Muscle layer of colon (tissue), 2 donors: ENCODE measurements around the gene ANAPC16.

ENCODE experiments used
- H3K27ac ChIP-seq: one replicate; pipeline ENCODE4 v1.7.0; 2013; ENCODE audit warnings: low read depth, mild to moderate bottlenecking, low read length, moderate library complexity
- H3K27me3 ChIP-seq, 2 donors: one replicate each; pipeline ENCODE4 v1.7.0; 2013; ENCODE audit warnings: low read length in 2 of 2, mild to moderate bottlenecking in 2 of 2; ENCODE audit not compliant: insufficient read depth in 2 of 2, control insufficient read depth in 1 of 2
- H3K36me3 ChIP-seq: one replicate; pipeline ENCODE4 v1.7.0; 2013; ENCODE audit warnings: mild to moderate bottlenecking, low read length; ENCODE audit not compliant: insufficient read depth
- H3K4me1 ChIP-seq: one replicate; pipeline ENCODE4 v1.7.0; 2013; ENCODE audit warnings: mild to moderate bottlenecking, low read length; ENCODE audit not compliant: insufficient read depth
- H3K4me3 ChIP-seq, 2 donors: one replicate each; pipeline ENCODE4 v1.7.0; 2013; ENCODE audit warnings: low read length in 2 of 2, low read depth in 1 of 2, mild to moderate bottlenecking in 1 of 2, moderate library complexity in 1 of 2
- H3K9ac ChIP-seq: one replicate; pipeline ENCODE4 v1.7.0; 2013; ENCODE audit warnings: low read length
- H3K9me3 ChIP-seq: one replicate; pipeline ENCODE4 v1.7.0; 2013; ENCODE audit warnings: mild to moderate bottlenecking, low read length
- donor health status: abdominal sarcoma.
- donor health status: Adenocarcinoma of cecum.

The ANAPC16 gene

DNA sequence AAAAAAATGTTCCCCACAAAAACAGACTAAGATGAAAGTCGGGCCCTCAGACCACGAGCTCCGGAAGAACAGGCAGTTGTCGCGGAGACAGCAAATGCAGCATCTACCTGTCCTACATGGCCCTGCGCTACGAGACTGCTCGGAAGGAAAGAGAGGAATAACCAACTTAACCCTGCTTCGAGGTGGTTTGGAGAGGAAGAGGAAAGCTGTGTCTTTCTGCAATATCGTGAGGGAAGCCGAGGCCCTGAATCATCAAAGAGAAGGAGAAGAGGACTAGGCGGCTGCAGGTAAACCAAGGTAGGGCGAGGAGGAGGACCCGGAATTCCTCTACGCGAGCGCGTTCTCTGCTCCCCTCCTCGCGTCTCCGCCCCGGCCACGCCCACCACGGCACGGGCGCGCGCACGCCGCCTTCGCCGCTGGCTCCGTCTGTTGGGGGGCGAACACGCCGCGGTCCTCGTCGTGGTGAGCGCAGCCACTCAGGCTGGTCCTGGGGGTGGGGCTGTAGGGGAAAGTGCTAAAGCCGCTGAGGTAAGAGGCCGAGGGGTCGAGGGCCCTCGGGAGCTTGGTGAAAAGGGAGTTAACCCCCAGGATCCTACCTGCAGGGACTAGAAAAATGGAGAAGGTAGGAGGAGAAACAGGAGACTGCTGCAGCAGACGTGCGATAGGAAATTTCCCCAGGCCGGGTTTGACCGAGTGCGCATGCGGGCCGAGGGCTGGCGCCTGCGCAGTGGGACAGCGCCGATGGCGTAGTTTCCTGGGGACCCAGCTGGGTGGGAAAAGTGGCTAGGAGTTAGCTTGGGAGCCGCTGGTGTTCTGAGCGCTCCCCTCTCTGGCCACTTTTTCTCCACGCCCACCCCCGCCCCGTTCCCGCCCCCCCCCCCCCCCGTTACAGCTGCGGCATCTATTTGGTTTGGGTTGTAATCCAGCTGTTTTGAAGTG is at the start of gene ANAPC16, which contains the start of gene ASCC1:
Gene ANAPC16 (plus strand): TSS at position 402 of the 939 bp plus-strand sequence. CDS start 7,903 bp downstream, outside the sequence.
Gene ASCC1 (minus strand): TSS at position 666 of the 939 bp plus-strand sequence. CDS start 2,978 bp downstream, outside the sequence.
- Histone ChIP-seq H3K9ac (peak within 1 kb of the TSS; percentile 98), H3K9me3 (no peaks in the 10 kb centered on the region), H3K36me3 (peaks cover 8% of the 10 kb centered on the region), H3K4me1 (peaks cover 28% of the 10 kb centered on the region), H3K27ac (peak within 1 kb of the TSS; percentile 84), H3K4me3 (peak within 1 kb of the TSS; percentile 85 to 98), H3K27me3 (no peaks in the 10 kb centered on the region)

DNA sequence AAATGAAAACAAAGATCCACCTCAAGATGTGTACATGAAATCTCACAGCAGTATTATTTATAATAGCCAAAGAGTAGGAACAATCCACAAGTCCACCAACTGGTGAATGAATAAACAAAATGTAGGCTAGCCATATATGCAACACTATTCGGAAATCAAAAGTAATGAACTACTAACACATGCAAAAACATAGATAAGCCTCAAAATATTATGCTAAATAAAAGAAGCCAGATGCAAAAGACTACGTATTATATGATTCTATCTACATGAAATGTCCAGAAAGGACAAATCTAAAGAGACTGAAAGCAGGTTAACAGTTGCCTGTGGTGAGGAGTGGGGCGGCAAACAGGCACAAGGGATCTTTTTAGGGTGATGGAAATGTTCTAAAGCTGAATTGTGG is 48.7 kb upstream of the ANAPC16 start:
- Histone ChIP-seq H3K4me1 (no peaks in the 10 kb centered on the region), H3K27me3 (no peaks in the 10 kb centered on the region), H3K9ac (no peak overlapping the region), H3K4me3 (no peak overlapping the region), H3K36me3 (no peaks in the 10 kb centered on the region), H3K9me3 (no peaks in the 10 kb centered on the region), H3K27ac (no peak overlapping the region)

DNA sequence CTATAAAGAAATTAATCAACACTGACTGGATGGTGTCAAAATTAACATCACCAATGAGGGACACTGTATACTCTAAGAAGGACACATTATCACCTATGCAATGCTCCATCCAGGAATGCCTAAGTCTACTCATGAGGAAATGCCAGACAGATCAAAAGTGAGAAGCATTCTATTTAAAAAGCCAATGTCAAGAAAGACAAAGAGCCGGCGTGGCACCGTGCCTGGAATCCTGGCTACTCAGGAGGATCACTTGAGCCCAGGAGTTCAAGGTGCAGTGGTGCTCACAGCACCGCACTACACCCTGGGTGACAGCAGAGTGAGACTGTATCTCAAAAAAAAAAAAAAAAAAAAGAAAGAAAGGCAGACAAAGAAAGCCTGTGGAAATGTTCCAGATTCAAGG is 45.5 kb upstream of the ANAPC16 start:
- Histone ChIP-seq H3K27me3 (no peaks in the 10 kb centered on the region), H3K4me3 (no peak overlapping the region), H3K27ac (no peak overlapping the region), H3K4me1 (no peaks in the 10 kb centered on the region), H3K9me3 (no peaks in the 10 kb centered on the region), H3K36me3 (no peaks in the 10 kb centered on the region), H3K9ac (no peak overlapping the region)

DNA sequence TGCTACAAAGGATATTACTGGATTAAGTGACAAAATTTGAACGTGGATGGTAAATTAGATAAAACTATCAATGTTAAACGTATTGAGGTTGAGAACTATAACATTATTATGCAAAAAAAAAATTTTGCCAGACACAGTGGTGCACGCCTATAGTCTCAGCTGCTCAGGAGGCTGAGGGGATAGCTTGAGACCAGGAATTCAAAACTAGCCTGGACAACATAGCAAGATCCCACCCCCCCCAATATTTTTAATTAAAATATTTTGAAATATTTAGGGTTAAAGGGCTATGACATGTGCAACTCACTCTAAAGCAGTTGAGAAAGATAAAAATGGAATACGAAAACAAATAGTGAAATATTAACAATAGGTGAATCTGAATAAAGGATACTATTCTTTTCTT is 45.1 kb upstream of the ANAPC16 start:
- Histone ChIP-seq H3K27ac (no peak overlapping the region), H3K9ac (no peak overlapping the region), H3K4me1 (no peaks in the 10 kb centered on the region), H3K27me3 (no peaks in the 10 kb centered on the region), H3K4me3 (no peak overlapping the region), H3K9me3 (no peaks in the 10 kb centered on the region), H3K36me3 (no peaks in the 10 kb centered on the region)

DNA sequence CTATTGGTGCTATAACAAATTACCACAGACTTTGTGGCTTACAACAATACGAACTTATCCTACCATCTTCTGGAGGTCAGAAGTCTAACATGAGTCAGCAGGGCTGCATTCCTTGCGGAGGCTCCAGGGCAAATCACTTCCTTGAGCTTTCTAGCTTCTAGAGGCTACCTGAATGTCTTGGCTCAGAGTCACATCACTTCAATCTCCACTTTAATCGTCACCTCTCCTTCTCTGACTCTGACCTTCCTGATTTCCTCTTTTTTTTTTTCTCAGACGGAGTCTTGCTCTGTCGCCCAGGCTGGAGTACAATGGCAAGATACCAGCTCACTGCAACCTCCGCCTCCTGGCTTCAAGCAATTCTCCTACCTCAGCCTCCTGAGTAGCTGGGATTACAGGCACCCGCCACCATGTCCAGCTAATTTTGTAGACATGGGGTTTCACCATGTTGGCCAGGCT is 44.6 kb upstream of the ANAPC16 start:
- H3K9ac ChIP-seq = no peak overlapping the region
- no peaks in the 10 kb centered on the region for H3K4me1 ChIP-seq
- H3K36me3 ChIP-seq = no peaks in the 10 kb centered on the region
- H3K27ac ChIP-seq = no peak overlapping the region
- H3K27me3 ChIP-seq = no peaks in the 10 kb centered on the region
- no peaks in the 10 kb centered on the region for H3K9me3 ChIP-seq
- H3K4me3 ChIP-seq = no peak overlapping the region

DNA sequence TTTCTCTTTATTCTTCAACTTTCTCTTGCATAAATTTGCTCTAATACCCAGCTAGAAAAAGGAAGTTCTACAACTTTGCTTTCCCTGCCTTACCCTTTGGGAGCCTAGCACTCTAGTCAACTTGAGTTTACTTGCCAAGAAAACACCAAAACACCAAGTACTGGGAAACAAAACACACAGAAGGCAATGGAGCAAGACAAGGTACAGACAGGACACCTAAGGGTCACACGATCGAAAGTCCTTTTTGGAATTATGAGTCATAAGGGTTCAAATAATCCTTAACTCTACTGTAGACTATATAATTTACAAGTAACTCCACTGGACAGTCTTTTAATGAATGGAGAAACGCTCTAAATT is 42.6 kb upstream of the ANAPC16 start:
- no peak overlapping the region for H3K27ac ChIP-seq
- H3K9ac ChIP-seq = no peak overlapping the region
- no peaks in the 10 kb centered on the region for H3K9me3 ChIP-seq
- H3K4me1 ChIP-seq = no peaks in the 10 kb centered on the region
- no peaks in the 10 kb centered on the region for H3K36me3 ChIP-seq
- no peak overlapping the region for H3K4me3 ChIP-seq
- no peaks in the 10 kb centered on the region for H3K27me3 ChIP-seq

DNA sequence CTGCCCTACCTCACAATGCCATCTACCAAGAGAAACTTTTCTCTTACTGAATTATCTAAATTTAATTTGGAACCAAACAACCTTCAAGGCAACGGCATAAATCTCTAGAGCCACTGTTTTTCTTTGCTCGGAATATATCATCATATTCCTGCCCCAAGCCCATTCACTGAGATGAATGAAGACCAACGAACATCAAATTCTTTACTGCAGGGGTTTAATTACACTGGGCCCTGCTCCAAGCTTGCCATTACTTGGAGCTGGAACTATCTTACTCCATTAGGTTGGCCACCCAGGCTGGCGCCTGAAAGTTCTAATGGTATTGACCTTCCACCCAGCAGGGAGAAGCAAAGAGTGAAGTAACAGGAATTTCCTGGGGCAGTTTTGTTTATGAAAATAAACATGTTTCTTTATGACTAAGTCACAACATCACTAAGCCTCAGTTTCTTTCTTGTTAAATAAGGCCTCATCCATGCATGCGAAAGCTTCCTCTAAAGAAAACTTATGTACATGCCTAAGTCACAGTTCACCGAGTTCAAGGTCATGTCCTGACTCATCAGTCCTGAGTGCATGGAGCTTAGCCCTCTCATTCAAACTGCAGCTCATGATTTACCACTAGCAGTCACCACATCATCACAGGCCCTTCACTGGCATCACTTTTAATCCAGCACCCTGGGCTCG is 42.1 kb upstream of the ANAPC16 start:
- Histone ChIP-seq H3K36me3 (no peaks in the 10 kb centered on the region), H3K4me3 (no peak overlapping the region), H3K9me3 (no peaks in the 10 kb centered on the region), H3K9ac (no peak overlapping the region), H3K27ac (no peak overlapping the region), H3K27me3 (no peaks in the 10 kb centered on the region), H3K4me1 (no peaks in the 10 kb centered on the region)

DNA sequence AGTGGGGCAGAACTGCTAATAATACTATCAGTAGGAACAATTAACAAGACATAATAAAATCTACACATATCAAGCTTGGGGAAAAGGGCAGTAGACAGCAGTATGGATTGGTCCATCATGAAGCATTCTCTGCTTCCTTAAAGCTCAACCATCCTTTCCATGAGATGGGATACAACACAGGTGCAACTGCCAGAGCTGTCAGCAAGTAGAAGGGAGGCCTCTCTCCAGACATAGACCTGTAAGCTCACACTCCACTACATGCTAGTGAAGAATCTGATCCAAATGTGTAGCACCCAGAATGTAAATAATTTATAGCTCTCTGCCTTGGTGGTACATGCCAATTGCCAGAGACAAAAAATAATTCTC is 41.5 kb upstream of the ANAPC16 start:
- Histone ChIP-seq H3K9ac (no peak overlapping the region), H3K4me3 (no peak overlapping the region), H3K36me3 (no peaks in the 10 kb centered on the region), H3K9me3 (no peaks in the 10 kb centered on the region), H3K27me3 (no peaks in the 10 kb centered on the region), H3K4me1 (no peaks in the 10 kb centered on the region), H3K27ac (no peak overlapping the region)

DNA sequence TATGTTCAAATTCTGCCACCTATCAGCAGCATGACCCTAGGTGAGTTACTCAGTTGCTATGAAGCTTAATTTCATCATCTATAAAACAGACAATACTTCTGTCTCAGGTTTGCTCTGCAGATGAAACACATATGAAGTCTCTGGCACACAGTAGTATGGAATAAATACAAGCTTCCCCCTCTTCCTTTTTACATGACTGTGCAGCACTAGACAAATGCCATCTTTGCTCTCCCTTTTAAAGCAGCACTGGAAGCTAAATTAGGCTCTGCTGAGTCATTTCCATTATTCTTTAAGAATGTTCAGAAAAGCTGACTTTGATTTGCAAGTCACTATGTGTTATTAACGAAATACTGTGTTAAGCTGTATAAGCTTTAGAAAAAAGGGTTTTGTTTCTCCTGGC is 40.7 kb upstream of the ANAPC16 start:
- no peak overlapping the region for H3K27ac ChIP-seq
- H3K27me3 ChIP-seq = no peaks in the 10 kb centered on the region
- no peak overlapping the region for H3K9ac ChIP-seq
- no peaks in the 10 kb centered on the region for H3K4me1 ChIP-seq
- no peaks in the 10 kb centered on the region for H3K9me3 ChIP-seq
- H3K36me3 ChIP-seq = no peaks in the 10 kb centered on the region
- no peak overlapping the region for H3K4me3 ChIP-seq

DNA sequence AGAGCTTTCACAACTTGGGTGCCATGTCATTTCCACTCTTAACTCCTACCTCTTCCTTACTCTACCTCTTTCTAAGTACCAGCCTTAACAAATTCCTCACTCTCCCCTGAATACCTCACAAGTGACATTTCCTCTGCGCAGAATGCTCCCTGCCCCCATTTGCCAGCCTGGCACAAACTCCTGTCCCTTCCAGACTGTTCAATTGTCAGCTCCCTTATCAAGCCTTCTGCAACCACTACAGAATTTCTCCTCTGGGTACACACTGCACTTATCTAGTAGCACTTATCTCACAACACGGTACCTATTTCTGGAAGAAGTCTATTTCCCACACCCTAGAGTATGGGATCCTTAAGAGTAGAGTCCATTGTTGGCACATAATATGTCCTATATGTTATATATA is 39.1 kb upstream of the ANAPC16 start:
- Histone ChIP-seq H3K27ac (no peak overlapping the region), H3K27me3 (no peaks in the 10 kb centered on the region), H3K36me3 (no peaks in the 10 kb centered on the region), H3K9me3 (no peaks in the 10 kb centered on the region), H3K9ac (no peak overlapping the region), H3K4me3 (no peak overlapping the region), H3K4me1 (no peaks in the 10 kb centered on the region)

DNA sequence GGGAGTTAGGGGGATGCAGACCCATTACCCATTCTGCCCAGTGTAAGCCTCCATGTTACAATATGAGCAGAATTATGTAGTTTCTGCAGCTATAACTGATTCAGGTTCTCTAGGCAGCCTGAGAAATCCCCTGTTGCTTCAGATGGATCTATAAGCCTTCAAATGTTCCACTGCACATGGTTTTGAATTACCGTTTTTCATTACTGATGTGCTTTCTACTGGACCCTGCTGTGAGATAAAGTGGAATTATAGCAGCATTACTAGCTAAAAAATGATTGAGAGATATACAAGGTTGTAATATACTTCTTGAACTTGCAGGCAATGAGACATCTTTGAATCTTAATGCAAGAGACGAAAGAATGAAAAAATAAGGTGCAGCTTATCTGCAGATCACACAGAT is 38.4 kb upstream of the ANAPC16 start:
- Histone ChIP-seq H3K4me3 (no peak overlapping the region), H3K36me3 (no peaks in the 10 kb centered on the region), H3K9ac (no peak overlapping the region), H3K4me1 (no peaks in the 10 kb centered on the region), H3K27me3 (no peaks in the 10 kb centered on the region), H3K9me3 (no peaks in the 10 kb centered on the region), H3K27ac (no peak overlapping the region)
